GM18907 (cell line): Measurements from ENCODE around the gene MEA1.
A peak's percentile ranks its signal among the peaks of the same experiment; 100 is the strongest.
"Not testable (repeated sequence)": the region's sequence is repeated elsewhere in the genome, so short reads cannot be mapped to it uniquely, and the experiment has no call there.

Experiments used
- ATAC-seq: cut with Tn5 transposase; IDR thresholded peaks from one replicate; pipeline ENCODE4 v1.9.1; 2021; ENCODE audit warnings: mild to moderate bottlenecking, moderate library complexity; ENCODE audit not compliant: unreplicated experiment

Gene MEA1

DNA sequence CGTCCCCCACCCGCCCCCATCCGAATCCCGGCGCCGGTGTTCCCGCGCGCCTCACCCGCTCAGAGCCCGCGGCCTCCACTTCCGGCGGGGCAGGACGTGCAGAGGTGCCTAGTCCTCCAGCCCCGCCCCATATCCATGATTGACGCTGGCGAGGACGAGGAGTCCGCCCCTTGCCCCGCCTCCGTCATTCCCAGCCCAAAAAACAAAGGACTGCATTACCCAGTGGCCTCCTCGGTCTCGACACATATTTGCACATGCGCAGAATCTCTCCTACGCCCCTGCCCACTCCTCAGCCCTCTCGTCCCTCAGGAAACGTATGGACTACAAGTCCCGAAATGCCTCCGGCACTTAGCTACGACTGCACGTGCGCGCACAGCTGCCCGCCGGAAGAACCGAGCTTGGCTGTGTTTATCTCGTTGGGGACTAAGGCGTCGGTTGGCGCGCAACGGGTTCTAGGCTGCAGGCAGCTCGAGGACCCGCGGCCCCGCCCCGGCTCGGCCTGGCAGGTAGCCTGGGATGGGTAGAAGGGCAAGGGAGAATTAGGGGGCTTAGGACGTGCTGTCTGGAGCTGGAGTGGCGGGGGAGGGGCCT lies at the start of gene MEA1, which contains the start of gene KLHDC3:
MEA1 (minus strand) TSS at position 104 of the 591 bp plus-strand sequence. CDS start 133 bp downstream, outside the sequence.
KLHDC3 (plus strand) TSS at position 407 of the 591 bp plus-strand sequence. CDS start 2,944 bp downstream, outside the sequence.
- peak; percentile 90 for ATAC-seq

DNA sequence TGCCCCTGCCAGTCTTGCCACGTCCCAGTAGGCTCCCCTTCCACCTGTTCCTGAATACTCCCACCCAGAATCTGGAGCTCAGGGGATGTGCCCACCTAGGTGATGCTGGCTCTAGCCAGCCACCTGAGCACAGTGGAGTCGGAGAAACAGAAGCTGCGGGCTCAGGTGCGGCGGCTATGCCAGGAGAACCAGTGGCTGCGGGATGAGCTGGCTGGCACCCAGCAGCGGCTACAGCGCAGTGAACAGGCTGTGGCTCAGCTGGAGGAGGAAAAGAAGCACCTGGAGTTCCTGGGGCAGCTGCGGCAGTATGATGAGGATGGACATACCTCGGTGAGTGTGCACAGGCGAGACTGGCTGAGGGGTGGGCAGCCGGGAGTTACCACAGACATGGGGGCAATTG lies 49.1 kb upstream of the MEA1 start:
- ATAC-seq, result no peak

DNA sequence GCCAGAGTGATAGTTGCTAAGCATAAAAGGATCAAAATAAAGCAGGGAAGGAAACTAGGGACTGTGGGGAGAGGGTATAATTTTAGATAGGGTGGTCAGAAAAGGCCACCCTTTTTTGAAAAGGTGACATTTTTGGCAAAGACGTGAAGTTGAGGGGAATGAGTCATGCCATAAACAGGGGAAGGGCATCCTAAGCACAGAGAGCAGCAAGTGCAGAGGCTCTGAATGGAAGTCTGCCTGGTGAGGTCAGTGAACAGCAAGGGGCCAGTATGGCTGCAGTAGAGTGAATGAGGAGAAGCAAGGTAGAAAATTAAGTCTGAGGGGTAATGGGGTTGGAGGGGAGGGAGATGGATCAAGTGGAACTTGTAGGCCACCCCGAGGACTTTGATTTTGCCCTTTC lies 48.1 kb upstream of the MEA1 start:
- ATAC-seq, result no peak

DNA sequence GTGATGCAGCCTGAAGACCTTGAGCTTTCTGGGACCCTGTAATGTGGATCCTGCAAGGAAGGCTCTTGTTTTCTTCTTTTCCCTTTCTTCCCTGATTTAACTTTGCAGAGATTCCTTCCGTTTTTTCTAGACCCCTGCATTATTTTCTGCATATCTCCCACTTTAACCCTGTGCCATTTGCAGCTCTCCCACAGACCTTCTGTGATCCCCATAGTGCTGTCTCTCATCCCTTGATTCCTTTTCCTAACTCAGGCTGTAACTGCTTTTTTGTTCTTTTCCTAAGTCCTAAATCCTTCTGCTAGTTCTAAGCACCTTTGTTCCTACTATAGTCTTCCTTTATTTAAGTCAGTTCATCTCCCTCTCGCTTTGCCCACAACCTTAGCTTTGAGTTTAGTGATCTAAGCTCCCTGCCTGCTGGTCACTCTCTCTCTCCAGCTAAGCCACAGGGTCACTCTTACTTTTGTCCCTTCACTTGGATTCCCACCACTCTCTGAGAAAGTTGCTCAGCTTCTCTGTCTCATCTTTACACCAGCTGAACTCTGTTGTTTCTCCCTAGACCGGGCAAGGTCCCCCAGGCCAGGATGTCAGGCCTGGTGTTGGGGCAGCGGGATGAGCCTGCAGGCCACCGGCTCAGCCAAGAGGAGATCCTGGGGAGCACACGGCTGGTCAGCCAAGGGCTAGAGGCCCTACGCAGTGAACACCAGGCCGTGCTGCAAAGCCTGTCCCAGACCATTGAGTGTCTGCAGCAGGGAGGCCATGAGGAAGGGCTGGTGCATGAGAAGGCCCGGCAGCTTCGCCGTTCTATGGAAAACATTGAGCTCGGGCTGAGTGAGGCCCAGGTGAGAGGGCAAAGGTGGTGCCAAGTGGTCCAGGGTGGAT lies 47.2 kb upstream of the MEA1 start:
- ATAC-seq, result no peak

DNA sequence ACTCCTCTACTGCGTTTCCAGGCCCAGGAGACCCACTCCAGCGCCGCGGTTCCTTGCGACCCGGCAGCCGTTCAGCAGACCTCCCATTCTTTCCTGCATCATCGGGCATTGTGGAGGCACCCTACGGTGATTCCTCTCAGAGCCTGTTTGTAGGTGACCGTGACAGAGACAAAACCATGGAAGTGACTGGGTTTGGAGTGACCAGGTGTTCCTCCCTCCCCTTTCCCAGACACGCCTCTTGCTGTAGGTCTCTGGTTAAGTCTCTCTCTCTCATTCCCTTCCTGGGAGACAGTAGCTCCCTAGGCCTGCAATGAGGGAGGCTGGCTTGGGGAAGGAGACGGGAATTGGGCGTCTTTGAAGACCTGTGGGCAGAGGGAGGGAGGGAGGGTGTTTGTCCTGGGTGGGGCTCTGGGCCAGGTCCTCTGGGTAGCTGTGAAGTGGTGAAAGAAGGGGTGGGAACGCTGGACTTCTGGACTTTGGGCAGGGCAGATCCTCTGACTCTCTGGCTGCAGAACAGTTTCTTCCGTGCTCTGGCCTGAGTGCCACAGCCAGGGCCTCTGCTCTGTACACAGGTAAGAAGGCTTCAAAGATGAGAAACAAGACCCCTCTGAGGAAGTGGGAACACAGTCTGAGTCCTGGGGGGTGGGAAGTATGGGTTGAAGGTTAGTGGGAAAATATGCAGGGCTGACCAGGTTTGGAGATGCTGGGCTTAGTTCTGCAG lies 46.4 kb upstream of the MEA1 start:
- no peak for ATAC-seq

DNA sequence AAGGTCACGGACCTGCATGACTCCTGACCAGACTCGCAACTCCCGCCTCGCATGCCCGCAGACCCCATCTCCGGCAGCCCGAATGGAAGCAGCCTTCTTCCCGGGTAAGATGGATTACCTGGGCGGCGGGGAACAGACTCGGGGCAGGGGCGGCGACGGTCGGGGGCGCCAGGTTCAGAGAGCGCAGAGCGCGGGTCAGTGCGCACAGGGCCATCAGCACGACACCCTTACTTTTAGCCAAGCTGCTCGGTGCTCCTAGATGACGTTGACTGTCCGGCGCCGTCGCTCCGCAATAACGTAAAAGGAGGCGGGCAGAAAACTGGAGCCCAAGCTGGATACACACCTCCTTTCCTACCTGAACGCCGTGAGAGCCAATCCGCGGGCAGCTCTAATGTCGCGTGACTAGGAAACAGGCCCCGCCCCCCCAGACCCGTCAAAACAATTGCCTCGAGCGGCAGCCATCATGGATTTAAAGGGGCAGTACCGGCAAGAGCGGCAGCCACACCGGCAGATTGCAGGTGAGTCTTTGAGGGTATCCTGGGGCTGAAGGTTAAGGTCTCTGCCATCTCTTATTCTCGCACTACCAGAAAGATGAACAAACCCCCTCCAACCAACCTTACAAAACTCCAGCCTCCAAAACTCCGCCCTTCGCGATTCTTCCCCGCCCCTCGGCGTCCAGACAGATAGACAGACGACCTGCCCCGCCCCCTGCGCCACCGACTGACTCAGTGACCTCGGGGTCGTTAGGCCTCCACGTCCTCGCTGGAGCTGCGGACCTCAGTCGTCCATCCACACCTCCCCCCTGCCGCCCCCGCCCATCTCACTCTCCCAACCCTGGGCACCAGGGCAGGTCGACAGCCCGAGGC lies 45.7 kb upstream of the MEA1 start, which contains the start of the genes KLC4 and MRPL2:
KLC4 (plus strand) TSS at position 464 of the 866 bp plus-strand sequence. CDS start 1,705 bp downstream, outside the sequence.
MRPL2 (minus strand) TSS at position 267 of the 866 bp plus-strand sequence; CDS start at position 214, 53 bp downstream.
- peak; percentile 90 for ATAC-seq

DNA sequence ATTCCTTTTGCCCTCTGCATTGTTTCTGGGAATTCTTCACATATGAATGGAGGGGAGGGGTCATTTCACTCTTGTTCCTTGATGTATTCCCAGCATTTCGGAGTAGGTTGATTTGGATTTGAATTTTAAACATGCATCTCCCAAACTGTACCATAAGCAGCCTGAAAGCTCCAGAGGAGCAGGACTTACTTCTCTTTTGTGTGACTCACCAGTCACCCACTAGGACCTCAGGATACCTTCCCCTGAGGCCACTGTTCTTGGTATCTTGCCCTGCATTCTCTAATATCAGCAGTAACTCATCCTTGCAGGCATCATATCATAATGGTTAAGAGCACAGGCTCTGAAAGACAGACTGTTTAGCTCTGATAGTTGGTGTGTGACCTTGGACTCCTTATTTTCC lies 44.8 kb upstream of the MEA1 start:
- no peak for ATAC-seq

DNA sequence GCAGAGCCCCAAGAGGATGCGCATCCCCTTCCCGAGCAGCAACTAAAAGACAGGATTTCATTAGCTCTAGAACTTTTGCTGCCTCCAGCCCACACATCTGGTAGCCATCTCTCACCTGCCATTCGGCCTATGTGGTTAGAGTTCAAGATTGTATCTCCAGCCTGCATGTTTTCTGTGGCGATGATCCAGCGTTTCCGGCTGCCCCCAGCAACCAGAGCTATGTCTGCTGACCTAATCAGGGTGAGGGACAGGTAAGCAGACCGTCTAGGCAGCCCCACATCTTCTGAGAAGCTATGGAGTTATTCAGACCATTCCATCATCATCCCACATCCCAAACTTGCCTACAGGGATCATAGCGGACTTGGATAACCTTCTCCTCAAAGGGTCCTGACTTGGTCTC lies 42.2 kb upstream of the MEA1 start:
- ATAC-seq, result no peak

DNA sequence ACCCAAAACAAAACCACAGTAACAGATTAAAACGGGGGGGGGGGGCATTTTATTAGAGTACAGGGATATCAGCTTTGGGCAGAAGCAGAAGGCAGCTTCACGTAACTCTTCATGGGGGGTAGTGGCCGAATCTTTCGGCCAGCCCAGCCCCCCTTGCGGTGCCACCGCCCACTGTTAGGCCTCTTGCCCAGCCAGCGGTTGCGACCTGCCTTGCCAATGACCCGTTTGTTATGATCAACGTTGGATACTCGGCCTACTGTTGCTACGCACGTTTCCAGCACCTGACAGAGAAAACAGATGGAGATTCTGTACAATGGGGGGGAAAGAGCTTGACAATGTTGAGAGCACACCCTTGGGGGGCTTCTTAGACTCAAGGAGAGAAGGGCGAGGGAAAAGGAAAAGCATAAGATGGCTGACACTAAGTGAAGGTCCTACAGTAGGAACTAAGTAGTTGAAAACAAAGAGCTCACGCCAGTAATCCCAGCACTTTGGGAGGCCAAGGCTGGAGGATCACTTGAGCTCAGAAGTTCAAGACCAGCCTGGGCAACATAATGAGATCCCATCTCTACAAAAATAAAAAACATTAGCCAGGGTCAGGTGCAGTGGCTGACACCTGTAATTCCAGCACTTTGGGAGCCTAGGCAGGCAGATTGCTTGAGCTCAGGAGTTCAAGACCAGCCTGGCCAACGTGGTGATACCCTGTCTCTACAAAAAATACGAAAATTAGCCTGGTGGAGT lies 40.6 kb upstream of the MEA1 start:
- no peak for ATAC-seq

DNA sequence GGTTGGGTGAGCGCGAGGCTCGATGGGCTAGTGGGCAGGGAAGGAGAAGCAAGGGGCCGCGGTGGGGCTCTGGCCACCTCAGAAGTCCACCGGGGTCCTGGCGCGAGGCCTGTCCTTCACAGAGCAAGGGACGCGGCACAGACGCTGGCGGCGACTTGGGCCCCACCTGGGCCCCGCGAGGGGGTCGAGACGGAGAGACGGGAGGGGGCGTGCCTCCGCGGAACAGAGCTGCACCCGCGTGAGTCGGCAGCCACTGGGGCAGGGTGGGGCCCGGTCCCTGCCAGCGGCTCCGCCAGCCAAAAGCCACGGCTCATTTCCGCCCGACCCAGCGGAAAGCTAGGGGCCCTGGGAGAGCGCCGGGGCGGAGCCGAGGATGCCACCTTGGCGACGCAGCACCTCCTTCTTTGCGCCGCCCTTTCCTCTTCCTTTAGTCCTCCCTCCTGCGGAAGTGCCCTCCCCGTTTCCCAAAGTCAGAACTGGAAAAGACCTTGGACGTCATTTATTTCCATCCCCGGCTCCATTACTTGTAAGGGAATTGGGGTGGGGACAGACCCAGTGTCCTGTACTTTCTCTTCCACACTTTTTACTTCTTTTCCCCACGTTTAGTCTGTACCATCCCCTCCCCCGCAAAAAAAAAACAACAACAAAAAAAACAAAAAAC lies 39.9 kb upstream of the MEA1 start, which contains the start of gene CUL7:
CUL7 (minus strand) TSS at position 307 of the 661 bp plus-strand sequence. CDS start 1,063 bp downstream, outside the sequence.
- ATAC-seq, result peak; percentile 78

DNA sequence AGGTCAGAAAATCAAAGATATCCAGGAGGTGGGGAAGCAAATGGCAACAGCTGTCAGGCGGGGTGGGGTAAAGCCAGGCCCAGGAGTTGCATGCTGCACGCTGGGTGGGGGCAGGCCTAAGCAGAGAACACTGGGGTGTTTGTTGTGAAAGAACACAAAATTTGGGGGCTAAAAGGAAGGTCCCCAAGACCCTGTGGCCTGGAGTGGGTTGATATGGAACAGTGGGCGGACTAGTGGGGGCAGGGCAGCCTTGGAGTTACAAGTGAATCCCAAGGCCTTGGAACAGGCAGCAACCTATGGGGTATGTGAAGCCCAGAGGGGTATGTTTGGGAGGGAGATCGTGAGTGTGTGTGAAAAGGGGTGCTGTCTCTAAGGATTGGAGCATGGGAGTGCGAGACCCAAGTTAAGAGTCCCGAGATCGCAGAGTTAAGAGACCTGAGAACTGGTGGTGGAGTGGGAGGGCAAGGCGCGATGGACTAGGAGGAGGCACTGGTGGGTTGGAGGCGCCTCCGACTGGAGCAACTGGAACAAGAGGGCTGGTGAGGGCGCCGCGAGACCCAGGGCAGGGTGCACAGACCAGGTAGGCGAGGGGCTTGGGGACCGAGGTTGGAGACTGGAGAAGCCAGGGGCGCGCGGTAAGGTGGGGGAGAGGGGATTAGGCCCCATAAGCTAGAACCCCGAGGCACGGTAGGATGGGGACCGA lies 39.2 kb upstream of the MEA1 start:
- ATAC-seq, result no peak

DNA sequence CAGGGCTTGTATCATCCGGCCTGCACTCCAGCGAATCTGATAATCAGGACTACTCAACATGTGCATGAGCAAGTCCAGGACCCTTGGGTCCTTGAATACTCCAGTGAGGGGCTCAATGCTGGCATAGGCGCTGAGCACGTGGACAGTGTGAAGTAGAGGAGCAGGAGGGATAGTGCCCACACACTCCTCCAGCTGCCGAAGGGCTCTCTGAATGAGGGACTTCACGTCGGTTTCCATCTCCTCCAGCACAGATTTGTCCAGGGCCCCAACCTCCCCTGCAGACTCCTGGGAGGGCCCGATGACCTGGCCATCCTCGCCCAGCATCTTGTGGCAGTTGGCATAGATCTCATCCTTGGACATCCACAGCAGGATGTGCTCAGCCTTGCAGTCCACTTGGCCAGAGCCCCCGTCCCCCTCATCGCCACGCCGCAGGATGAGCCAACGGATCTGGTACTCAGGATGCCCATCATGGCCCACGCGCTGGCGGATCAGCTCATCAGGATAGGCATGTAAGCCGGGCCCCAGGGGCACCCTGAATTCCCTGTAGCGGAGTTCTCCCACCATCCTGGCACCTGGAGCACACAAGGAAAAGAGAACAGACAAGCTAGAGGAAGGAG lies 38.6 kb upstream of the MEA1 start:
- no peak for ATAC-seq

DNA sequence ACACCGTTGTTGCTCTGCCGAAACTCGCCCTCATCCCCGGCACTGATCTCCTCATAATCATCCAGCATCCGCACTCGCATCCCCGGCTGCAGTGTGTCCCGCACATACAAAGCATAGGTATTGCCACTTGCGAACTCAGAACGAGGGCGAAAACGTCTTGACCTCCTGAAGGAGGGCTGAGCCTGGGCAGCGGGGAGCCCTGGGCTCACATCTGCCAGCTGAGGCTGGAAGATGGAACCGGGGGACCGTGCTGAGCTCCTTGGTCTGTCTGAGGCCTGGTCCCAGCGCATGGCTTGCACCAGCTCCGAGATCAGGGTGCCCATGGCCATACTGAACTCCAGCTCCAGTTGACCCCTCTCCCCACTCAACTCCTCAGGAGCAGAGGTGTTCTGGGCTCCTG lies 37.2 kb upstream of the MEA1 start:
- no peak for ATAC-seq

DNA sequence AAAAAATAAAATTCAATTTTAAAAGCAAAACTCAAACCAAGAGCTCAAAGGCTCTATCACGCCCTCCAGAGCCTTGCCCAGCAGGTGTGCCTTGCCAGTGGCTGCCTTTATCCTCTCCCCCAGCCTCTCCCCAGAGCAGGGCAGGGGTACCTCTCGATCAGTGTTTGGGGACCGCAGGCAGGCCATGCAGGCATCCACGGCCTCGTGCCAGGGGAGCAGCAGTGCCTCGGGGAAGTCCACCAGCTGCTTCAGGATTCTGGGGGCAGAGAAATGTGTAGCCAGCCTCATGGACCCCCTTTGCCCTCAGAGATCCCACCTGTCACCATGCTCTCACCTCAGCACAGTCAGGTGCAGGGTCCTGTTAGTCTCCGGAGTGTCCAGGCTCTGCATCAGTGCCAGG lies 34.3 kb upstream of the MEA1 start:
- no peak for ATAC-seq

DNA sequence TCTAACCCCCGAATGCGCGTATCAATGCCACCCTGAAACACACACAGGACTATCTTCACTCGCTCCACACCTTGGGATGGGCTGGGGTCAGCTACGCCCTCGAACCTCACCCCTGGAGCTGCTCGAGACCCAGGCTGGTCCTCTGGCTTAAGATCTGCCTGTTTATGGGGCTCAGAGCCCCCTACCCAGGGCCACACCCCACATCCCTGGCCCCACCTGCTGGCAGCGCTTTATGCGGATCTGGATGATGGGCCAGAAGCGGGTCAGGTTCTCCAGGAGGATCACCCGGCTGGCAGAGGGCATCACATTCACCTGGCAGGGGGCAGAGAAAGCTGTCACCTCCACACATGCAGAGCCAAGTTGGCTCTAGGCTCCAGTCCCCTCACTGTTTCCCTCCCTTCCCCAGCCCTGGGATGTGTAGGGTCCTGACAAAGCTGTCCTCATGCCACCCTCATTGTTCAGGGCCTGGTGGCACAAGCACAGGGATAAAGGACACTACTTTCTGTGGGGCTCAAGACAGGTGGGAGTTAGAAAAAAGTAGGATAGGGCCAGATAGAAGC lies 31.7 kb upstream of the MEA1 start:
- ATAC-seq, result no peak

DNA sequence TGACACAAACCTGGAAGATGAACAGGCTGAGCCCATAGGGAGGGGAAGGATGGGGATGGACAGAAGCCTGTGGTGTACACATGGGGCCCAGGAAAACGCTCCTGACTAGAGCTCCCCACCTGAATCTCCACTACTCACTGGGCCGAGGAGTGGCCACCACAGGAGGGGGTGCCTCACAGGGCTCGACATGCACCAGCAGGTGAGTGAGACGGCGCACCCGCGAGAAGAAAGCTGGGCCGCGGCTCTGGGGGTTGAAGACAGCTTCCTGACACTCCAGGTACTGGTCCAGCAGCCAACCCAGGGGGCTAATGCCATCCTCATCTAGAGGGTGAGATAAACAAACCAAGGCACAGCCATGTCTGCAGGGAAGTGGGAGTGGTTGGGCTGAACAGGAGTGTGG lies 29.6 kb upstream of the MEA1 start:
- no peak for ATAC-seq

DNA sequence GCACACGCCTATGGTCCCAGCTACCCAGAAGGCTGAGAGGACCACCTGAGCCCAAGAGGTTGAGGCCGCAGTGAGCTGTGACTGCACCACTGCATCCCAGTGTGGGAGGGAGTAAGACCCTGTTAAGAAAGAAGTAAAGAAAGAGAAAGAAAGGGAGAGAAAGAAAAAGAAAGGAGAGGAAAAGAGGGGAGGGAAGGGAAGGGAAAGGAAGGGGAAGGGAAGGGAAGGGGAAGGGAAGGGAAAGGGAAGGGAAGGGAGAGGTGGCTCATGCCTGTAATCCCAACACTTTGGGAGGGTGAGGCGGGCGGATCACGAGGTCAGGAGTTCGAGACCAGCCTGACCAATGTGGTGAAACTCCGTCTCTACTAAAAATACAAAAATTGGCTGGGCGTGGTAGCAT lies 27.7 kb upstream of the MEA1 start:
- ATAC-seq, result not testable (repeated sequence)
